GM19035 (cell line): ENCODE results near the gene MINDY2.
"Not testable (repeated sequence)": the region's sequence is repeated elsewhere in the genome, so short reads cannot be mapped to it uniquely, and the experiment has no call there.

Experiments used
- ATAC-seq: cut with Tn5 transposase; IDR thresholded peaks from one replicate; pipeline ENCODE4 v1.9.1; 2021; ENCODE audit not compliant: unreplicated experiment

Gene MINDY2

DNA sequence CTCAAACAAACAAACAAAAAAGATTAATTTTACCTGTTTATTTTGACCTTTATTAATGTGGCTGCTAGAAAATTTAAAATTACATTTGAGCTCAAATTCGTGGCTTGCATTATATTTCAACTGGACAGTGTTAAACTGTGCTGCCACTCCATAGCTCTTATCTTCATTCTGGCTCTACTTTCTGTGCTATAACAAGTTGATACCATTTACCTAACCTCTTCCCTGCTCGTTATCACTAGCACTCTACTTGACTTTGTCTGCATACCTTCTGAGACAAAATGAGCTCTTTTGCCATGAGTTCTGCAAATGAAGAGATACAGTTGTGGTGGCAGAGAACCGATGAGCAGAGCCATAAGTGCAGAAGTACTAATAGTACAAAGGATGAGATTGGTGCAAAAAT lies 26.4 kb downstream of the MINDY2 start:
- ATAC-seq: no peak

DNA sequence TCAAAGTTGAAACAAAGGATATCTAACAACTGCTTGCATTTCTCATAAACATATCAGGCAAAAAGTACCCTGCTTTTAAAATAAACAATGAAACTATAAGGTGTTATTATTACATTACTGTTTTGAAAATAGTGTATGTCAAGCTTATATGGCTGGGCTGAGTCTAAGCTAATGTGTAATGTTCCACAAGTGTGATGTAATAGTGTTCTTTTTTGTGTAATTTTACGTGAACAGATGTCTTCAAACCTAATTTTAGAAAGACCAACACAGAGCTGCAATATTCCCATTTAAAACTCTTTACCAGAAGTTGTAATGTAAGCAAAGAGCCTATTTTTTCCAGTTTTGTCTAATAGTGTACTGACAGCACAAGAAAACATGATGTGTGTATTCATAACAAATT lies 34.0 kb downstream of the MINDY2 start:
- no peak for ATAC-seq

DNA sequence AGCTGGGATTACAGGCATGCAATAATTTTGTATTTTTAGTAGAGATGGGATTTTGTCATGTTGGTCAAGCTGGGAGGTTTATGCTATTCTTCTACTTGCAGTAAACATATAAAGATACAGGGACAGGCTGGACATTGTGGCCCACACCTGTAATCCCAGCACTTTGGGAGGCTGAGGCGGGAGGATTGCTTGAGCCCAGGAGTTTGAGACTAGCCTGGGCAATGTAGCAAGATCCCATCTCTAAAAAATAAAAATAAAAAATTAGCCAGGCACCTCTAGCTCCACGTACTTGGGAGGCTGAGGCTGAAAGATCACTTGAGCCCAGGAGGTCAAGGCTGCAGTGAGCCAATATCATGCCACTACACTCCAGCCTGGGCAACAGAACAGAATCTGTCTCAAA lies 52.2 kb downstream of the MINDY2 start:
- ATAC-seq: not testable (repeated sequence)

DNA sequence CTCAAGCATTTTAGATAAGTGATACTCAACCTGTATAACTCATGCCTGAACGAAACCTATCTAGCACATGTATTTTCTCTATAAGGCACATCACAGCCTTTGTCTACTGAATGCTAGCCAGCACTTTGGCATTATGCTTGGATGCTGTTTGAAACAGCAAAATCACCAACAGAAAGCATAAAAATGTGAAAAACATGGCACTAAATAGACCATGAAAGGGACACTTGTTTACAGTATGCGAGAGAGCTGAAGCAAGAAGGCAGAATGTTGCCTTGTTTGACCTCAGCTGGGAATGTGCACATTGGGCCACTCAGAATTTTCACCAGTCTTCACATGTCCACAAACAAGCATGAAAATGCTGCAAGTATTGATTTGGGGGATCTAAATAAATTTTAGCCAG lies 59.5 kb downstream of the MINDY2 start:
- ATAC-seq: no peak

DNA sequence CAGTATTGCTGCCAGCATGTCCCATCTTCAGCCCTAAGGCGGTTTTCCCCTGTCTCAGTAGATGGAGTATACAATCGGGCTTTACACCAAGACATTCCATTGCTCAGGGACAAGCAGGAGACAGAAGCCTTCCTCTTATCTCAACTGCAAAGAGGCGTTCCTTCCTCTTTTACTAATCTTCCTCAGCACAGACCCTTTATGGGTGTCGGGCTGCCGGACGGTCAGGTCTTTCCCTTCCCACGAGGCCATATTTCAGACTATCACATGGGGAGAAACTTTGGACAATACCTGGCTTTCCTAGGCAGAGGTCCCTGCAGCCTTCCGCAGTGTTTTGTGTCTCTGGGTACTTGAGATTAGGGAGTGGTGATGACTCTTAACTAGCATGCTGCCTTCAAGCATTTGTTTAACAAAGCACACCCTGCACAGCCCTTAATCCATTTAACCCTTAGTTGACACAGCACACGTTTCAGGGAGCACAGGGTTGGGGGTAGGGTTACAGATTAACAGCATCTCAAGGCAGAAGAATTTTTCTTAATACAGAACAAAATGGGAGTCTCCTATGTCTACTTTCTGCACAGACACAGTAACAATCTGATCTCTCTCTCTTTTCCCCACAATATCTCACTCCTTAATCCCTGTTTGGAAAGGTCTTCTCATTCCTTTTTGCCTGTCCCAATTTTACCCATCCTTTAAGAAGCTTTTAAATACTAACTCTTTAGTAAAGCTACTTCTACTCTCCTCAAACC lies 62.8 kb downstream of the MINDY2 start:
- ATAC-seq: not testable (repeated sequence)

DNA sequence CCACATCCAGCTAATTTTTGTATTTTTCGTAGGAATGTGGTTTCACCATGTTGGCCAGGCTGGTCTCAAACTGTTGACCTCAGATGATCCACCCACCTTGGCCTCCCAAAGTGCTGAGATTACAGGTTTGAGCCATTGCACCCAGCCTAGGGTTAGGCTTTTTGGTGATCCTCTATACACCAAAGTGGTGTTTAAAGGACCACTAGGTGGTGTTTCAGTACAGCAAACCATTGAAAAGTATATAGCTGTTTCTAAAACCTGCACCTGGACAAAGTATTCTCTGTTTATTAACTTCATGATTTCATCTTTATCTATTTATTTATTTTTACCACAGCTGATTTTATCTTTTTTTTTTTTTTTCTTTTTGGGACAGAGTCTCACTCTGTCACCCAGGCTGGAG lies 68.4 kb downstream of the MINDY2 start:
- ATAC-seq: no peak

DNA sequence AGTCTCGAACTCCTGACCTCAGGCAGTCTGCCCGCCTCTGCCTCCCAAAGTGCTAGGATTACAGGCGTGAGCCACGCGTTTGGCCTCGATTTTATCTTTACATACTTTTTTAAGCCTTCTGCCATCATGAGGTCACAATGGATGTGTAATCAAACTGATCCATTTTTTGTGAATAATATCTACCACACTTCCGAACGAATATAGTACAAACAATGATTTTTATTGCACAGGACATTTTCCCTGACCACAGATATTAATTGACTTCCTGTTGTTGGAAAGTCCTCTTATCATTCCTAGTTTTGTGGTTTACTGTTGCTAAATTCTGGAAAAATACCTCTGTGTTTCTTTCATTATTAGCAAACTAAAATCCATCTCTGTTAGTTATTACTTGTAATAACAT lies 68.9 kb downstream of the MINDY2 start:
- ATAC-seq: no peak

DNA sequence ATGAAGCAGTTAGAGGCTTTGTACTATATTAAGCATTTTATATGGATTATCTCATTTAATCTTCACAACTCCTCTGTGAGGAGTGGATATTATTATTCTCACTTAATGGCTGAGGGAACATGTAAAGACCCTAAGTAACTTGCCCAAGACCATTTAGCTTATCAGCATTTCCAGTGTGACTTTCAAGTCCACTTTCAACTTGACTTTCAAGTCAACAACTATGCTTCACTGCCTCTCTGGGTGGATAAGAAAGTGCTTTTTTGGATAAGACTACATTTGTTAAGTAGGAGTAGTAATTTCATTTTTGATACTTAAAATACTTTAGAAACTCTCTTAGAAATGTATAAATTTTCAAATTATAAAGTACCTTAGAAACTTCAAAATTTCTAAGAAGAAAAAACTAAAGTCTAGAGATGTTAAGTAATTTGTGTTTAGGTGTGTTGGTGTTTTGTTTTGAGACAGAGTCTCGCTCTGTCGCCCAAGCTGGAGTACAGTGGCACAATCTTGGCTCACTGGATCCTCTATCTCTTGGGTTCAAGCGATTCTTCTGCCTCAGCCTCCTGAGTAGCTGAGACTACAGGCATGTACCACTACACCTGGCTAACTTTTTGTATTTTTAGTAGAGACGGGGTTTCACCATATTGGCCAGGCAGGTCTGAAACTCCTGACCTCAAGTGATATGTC lies 71.8 kb downstream of the MINDY2 start:
- ATAC-seq: no peak

DNA sequence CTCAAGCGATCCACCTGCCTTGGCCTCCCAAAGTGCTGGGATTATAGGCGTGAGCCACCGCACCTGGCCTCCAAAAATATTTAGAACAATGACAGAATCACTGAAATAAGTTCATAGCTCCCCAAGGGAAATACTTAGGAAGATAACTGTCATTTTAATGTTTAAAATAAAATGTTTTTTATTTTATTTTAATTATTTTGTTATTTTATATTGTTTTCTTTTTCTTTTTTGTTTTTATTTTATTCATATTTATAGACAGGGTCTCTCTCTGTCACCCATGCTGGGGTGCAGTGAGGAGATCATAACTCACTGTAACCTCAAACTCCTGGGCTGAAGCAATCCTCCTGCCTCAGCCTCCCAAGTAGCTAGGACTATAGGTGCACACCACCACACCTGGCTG lies 80.1 kb downstream of the MINDY2 start:
- ATAC-seq: not testable (repeated sequence)

DNA sequence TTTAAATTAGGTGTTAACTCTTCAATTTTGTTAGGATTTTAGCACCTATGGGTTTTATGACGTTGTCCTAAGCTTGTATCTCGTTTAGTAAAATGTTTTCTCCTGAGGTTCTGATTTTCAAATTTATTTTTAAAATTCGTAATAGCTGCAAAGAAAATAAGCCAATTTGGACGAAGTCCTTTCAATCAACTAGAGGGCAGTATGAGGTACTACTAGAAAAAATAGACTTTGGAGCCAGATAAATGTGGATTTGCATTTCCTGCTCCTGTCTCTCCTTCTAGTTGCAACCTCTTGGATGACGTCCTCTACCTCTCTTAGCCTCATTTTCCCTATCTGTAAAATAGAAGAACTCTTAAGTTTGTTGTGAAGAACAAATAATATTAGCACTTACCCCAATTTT lies 81.2 kb downstream of the MINDY2 start:
- ATAC-seq: no peak

DNA sequence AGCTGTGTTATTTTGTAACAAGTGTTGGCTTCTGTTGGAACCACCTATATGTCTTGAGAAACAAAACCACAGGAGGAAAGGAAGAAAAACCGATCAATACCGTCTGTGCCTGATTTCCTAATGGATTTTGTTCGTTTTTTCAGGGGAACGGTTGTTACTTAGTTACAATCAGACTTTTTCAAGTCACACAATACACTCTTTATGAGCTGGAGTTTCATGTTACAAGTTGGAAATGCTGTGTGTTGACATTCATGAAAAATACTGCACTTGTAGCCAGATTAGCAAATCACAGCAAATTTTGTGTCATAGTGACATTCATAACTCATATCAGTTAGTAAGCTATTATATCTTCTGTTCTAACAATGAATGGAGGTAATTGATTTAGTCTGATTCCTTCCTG lies 83.5 kb downstream of the MINDY2 start:
- ATAC-seq: no peak

DNA sequence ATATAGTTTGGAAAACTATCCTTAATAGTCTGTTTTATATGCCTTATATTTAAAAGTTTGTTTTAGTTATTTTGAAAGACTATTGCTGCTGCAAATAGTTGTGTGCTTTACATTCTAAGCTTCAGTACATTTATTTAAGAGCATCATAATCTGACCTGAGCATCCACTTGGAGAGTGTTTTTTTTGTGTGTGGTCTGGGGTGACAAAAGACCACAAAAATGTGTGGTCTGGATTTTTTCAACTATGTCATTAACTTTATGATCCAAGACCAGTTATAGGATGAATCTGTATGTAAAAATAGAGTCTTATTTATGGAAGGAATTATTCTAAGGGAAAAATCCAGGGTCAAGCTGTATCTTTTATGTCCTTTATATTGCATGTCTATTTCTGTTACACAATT lies 85.0 kb downstream of the MINDY2 start:
- no peak for ATAC-seq

DNA sequence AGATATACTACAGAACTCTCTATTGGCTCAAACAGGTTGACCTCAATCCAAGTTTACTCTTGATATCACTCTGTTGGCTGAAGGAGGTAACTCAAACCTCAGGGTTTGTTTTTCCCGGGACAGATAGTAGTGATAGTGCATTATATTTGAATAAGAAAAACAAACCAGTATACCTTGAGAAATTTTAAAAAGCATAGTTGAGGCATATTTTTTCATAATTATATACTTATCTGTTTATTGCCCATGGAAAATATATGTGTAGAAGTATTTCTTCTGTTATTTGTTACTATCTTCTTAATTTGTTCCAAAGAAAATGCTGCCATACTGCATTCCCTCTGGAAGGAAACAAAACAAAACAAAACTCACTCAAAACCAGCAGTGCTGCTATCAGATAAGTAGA lies 85.5 kb downstream of the MINDY2 start:
- ATAC-seq: not testable (repeated sequence)

DNA sequence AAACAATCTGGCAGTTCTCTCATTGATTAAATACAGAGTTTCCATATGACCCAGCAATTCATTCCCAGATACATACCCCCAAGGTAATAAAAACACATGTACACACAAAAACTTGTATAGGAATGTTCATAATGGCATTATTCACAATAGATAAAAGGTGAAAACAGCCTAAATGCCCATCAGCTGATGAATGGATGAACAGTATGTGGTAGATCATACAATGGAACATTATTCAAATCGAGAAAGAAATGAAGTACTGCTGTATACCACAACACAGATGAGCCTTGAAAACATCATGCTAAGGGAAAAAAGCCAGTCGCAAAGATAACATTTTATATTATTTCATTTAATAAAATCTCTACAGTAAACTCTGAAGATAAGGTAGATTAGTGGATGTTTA lies 91.2 kb downstream of the MINDY2 start:
- ATAC-seq: no peak

DNA sequence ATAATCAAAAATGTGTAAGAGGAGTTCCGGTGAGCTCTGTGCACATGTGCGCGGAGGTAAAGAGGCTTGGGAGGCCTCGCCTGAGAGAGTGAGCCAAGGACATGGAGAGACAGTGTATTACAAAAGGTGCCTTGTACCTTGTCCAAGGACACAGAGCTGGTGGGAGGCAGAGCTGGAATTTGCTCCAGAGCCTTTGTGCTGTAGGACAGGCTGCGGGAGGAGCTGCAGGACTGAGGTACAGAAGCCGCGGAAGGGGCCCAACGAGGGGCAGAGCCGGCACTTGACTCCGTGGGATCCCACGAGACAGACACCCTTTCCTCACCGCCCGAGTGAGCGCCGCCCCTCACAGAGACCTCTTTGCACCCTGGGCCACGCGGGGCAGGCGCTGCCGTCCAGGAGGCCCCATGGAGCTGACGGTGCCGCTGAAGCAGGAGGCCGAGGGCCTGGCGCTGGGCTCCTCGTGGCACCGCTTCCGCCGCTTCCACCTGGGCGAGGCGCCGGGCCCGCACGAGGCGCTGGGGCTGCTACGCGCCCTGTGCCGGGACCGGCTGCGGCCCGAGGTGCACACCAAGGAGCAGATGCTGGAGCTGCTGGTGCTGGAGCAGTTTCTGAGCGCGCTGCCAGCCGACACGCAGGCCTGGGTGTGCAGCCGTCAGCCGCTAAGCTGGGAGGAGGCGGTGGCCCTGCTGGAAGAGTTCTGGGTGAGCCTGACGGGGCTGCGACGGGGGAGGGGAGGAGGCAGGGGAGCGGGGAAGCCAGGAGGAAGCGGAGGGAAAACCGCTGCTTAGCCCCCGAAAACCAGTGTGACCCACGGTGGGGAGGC lies 93.7 kb downstream of the MINDY2 start:
- ATAC-seq: no peak

DNA sequence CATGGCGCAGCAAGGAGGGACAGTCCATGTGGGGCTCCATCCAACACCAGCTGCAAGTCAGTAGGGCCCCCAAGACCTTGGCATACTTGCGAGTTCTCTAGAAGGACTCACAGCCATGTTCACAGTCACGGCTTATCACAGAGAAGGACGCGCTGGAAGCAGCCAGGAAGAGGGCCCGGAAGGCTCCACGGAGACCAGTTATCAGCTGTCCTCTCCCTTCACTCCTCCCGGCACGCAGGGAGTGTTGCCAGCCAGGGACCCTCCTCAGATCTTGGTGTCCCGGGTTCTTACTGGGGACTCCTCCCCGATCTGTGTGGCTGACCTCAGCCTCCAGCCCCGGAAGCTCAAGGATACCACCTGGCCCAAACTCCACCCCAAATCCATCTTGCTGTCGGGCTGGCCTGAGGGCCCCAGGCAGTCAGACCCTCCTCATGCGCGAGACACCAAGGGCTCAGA lies 94.4 kb downstream of the MINDY2 start:
- ATAC-seq: no peak

DNA sequence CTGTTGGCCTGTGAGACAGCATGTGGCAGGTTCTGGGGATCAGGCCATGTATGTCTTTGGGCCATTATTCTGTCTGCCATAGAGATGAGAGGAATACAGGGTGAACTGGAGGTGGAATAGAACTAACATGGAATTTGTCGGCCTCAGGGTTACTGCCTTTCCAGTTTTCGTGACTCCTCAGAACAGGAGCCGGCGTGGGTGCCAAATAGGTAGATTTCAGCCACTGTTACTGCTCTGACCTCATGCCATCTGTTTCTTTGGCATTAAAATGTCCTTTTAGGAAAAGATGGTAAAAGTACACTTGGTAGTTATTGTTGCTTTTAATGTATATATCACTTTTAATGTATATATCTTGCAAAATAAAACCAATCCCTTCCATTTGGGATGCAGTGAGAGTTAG lies 96.8 kb downstream of the MINDY2 start:
- ATAC-seq: no peak

DNA sequence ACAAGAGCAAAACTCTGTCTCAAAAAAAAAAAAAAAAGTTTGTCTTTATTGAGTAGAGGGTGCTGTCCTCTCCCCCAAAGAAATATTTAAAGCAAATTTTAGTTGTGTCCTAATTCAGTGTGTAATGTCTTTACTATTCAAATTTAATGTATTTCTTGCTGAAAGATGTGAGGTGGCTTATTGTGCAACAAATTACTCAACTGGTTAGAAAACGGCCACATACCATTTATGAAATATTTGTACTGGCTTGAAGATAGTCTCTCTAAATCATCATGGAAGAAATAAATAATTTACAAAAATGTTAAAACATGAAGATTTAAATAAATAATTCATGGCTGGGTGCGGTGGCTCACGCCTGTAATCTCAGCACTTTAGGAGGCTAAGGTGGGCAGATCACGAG lies 99.3 kb downstream of the MINDY2 start:
- ATAC-seq: no peak

DNA sequence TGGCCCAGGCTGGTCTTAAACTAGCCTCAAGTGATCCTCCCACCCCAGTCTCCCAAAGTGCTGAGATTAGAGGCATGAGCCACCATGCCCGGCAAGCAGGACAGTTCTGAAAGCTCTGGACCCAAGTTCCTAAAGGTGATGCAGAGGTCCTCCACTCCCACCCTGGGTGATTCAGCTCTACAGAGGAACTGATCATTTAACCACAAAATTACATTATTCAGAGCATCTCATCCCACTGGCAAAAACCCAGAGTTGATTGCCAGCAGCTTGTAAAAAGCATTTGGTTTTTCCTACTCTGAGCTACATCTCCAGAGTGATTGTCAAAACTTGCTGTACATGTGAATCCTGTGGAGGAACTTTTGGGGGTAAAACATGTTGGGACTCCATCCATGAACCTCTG lies 102.2 kb downstream of the MINDY2 start:
- no peak for ATAC-seq

DNA sequence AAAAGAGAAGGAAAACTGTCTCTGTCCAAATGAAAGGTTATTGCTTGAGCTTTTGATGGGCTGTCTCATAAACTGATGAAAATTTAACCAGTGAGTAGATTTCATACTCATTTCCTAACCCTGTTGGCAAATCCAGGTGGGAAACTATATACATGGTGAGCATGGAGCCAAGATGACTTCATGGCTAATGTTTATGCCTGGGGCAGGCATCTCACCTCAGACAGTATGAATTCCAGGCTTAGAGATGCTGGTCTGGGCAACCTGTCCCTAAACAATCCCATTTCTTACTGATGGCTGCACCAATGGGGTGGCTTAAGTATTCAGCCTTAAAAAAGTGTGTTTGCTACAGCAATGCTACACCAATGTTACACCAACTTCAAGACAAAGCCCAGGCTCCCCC lies 104.2 kb downstream of the MINDY2 start:
- ATAC-seq: no peak

DNA sequence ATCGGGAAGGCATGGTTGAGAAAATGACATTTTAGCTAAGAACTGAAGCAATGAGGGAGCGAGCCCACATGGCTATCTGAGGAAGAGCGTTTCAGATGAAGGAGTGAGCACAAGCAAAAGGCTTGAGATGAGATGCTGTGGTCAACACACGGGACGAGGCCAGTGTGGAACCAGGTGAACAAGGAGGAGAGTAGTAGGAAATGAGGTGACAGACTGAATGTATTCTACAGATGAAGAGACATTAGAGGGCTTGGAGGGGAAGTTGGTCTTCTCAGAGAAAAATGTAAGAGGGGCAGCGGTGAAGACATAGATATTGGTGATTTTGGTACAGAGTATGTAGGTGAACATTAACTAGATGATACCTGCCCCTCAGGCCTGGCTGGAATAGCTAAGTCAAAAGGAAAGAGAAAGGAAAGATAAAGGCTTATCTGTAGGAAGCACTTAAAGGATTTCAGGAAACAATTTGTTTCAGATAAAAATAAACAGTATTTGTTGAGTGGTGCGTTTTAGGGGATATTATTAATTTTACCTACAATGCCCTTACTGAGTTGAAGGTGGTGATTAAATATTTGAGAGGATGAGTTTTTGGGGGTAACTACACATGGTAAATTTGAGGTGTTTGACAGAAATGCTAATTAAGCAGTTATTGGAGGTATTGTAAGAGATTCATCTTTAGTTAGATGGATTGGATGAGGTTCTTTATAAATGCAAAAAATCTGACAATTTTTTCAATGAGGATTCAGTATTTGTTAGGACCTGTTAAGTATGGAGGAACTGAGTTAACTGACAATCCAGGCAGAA lies 105.4 kb downstream of the MINDY2 start:
- no peak for ATAC-seq
